GM19193 (cell line): ENCODE results near the gene ECSIT.

ENCODE experiments used
- POLR2A ChIP-seq: IDR thresholded peaks from 4 replicates; pipeline ENCODE4 v1.6.1; 2011; ENCODE audit not compliant: insufficient read depth, insufficient read length; ENCODE audit errors: extremely low read depth

ECSIT gene

DNA sequence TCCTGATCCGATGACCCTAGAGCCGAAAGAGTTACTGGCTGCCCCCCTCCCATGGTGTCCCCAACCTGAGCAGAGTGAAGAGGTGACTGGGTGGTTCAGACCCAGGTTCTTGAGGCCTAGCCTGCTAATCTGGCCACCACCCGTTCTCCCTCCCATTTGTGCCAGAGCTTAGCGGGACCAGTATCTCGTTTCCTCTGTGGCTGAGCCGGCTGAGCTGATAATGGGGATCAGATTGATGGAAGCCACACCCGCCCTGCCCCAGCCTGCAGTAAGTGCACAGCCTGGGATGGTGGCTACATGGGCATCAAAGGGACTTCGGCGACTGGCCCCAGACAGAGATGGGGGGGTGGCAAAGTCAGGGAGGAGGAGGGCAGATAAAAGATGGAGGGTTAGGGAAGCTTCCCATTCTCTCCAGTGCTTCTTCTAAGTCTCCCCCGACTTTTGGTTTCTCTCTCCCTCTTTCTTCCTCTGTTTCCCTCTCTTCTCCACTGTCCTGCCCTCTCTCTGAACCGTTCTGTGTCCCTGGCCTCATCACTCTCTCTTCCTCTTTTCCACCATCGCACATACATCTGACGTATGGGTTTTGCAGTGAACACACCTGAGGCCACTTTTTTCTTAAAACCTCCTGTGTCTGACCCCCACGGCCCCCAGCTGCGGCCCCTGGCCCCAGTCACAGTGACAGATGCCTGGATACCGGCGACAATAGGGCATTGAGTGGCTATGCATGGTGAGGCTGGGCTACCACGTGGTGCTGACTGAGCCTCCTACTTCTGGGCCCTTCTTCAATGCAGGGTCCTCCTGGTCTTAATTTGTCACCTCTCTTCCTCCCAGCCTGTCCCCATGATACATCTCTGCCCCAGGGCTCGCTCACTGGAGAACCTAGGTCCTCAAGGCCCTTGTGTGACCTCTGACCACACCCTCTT lies 50.5 kb downstream of the ECSIT start:
- TF ChIP-seq POLR2A = no peak

DNA sequence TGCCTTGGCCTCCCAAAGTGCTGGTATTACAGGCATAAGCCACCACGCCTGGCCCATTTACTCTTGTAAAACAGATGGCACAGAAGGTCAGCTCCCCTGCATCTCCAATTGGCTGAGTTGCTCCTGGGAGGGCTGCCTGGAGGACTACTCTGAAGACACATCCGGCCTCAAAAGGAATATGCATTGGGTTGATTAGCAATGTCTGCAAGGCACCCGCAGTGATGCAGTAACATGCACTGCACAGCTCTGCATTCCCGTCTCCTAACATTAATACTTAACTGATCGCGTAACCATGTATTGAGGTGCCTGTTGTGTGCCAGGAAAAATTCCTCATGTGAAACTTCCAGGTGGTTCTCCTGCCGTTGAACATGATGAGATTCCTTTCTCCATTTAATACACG lies 53.1 kb downstream of the ECSIT start:
- TF ChIP-seq POLR2A = no peak

DNA sequence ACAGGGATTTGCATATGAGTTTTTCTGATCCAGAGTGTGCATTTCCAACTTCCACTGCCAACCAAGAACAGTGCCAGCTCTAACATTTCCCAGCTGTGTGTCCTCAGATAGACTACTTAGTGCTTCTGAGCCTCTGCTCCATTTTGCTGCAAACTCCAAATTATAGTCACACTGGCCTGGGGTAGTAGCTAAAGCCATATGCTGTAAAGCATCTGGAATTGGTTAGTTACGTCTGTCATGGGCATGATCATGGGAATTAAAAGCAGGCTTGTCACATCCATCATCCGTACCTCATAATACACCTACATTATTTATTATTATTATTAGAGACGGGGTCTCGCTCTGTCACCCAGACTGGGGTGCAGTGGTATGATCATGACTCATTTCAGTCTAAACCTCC lies 55.2 kb downstream of the ECSIT start:
- TF ChIP-seq POLR2A = no peak

DNA sequence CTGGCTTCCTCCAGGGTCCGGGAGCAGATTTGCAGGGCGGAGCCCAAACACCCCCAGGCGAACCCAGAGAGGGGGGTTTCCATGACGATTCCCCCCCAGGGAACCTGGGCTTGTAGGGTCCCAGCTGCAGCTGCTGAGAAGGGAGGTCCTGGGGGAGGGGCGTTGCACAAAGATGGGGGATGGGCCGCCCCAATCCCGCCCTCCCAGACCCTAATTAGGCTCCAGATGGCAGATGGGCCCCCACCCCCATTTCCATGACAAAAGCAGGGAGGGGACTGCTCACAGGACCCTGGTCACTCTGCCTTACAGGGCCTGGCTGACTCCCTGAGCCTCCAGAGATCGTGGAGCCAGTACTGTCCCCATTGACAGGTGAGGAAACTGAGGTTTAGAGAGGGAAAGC lies 63.3 kb downstream of the ECSIT start:
- no peak for TF ChIP-seq POLR2A

DNA sequence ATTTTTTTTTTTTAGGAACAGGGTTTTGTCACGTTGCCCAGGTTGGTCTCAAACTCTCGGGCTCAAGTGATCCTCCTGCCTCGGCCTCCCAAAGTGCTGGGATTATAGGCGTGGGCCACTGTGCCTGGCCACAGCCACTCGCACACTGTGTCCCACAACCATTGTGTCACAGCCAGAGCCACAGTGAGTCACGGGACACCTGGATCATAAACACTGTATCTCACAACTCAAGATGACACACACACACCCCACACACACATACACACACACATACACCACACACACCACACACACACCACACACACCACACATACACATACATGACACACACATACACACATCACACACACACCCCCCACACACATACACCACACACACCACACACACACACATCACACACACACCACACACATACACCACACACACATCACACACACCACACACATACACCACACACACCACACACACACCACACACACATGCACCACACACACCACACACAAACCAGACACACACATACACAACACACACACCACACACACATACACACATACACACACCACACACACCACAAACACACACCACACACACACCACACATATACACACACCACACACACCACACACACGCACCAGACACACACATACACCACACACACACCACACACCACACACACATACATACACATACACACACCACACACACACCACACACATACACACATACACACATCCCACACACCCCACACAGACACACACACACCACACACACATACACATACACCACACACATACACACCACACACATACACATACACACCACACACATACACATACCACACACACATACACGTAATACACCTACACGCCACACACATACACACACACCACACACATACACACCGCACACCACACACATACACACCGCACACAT lies 64.3 kb downstream of the ECSIT start:
- TF ChIP-seq POLR2A = no peak

DNA sequence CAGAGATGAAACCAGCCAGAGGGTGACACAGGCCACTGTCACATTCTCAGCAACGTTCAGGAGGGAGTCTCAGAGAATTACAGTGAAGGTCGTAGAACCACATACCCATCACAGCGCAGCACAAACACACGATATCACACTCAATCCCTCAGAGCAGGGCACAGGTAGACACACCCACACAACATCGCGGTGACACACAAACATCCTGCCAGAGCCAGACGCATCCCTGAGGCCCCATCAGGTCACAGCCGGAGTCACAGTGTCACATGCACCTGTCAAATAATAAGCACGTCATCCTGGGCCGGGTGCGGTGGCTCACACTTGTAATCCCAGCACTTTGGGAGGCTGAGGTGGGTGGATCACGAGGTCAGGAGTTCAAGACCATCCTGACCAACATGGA lies 65.5 kb downstream of the ECSIT start:
- TF ChIP-seq POLR2A = no peak

DNA sequence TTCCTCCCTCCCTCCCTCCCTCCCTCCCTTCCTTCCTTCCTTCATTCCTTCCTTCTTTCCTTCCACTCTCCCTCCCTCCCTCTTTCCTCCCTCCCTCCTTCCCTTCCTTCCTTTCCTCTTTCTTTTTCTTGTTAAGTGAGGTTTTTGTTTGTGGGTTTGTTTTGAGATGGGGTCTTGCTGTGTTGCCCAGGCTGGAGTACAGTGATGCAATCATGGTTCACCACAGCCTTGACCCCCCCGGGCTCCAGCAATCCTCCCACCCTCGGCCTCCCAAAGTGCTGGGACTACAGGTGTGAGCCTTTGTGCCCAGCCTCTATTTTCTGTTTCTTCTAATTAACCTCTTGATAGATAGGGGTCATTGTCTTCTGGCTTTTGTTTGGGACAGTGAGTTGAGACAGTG lies 67.5 kb downstream of the ECSIT start:
- no peak for TF ChIP-seq POLR2A

DNA sequence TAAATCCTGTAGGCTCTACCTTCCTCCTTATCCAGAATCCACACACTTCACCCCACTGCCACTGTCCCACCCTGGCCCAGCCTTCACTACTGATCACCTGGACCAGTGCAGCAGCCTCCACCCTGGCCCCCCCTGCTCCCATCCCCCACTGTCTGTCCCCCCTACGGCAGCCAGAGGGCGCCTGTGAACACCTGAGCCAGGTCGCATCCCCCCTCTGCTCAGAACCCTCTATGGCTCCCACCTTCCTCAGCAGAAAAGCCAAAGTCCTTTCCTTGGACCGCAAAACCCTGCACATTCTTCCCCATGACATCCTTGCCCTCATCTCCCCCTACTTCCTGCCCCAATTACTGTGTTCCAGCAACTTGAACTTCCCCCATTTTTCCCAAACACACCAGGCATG lies 68.7 kb downstream of the ECSIT start:
- TF ChIP-seq POLR2A = no peak

DNA sequence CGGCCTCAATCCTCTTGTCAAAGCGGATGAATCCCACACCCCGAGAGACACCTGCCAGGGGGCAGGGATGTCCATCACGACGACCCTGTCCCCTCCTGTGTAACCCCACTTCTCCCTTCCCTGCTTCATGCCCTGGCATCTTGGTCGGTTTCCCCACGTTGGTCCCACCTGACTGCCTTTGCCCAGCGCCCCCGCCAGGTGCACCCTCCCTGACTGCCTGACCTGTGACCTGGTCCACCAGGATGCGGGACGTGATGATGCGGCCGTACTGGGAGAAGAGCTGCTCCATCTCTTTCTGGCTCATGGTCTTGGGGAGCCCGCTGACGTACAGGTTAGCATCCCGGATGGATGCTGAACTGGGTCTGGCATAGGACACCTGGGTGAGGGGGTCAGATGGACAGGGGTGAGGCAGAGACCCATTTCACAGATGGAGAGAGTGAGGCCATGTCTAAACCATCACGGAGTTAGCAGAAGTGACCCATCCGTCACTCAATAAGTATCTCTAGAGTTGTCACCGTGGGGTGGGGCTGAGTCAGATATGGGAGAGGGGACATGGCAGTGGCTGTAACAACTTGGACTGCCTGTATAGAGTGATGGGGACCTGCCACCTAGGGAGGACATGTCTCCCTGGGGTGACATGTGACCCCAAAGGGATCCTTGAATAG lies 70.6 kb downstream of the ECSIT start:
- TF ChIP-seq POLR2A = no peak

DNA sequence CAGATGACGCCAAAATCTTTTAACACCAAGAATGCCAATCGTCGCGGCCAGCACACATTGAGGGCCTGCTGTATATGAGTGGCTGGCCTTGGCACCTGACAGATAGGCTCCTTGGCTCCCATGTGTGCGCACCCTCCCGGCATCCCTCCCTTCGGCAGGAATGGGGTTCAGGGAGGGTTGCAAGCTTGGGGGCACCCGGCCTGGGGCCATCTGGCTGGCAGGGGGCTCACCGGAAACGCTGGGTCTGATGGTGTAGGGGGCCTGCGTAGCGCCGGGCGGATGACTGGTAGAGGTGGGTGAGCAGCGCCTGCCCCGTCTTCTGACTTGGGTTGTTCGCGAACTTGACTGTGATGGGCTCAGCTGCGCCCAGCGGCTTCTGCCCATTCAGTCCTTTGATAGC lies 71.1 kb downstream of the ECSIT start:
- no peak for TF ChIP-seq POLR2A

DNA sequence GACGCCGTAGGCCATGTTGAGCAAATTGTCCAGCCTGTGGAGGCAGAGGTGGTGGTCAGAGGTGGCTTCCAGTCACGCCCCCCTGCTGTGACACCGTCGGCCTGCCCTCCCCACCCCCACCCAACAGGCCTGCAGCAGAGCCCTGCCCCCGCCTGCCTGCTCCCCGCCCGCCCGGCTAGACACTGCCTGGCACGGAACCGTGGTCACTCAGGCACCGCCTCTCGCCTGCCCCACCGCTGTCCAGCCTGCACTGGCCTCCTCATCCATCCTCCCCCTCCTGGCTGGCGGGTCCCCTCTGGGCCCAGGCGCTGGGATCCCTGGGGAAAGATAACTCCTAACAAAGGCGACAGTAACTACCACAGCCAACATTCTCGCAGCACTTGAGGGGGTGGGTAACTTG lies 71.8 kb downstream of the ECSIT start:
- no peak for TF ChIP-seq POLR2A

DNA sequence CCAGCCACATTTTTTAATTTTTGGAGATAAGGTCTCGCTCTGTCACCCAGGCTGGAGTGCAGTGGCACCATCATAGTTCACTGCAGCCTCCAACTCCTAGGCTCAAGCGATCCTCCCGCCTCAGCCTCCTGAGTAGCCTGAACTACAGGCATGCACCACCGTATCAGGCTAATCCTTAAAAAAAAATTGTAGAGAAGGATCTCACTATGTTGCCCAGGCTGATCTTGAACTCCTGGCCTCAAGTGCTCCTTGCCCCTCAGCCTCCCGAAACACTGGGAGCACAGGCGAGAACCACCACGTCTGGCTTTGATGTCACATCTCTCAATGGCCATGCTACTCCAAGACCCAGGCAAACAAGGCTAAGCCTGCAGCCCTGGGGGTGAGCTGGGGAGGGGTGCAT lies 72.3 kb downstream of the ECSIT start:
- no peak for TF ChIP-seq POLR2A
